DMS79 (cell line): ENCODE measurements around the gene TBC1D32.
"Not testable (repeated sequence)": the region's sequence is repeated elsewhere in the genome, so short reads cannot be mapped to it uniquely, and the experiment has no call there.

Experiments used
- DNase-seq: peaks from one replicate; lab custom pipeline; 2025; lab: John Stamatoyannopoulos, UW

The TBC1D32 gene

GRCh38 chr6:121124600-121124999 is 209.7 kb downstream of the TBC1D32 start:
- DNase-seq, result no peak

- DNase-seq, result no peak
These were observed 221.9 kb downstream of the TBC1D32 start for GRCh38 chr6:121112356-121112755.

DNA sequence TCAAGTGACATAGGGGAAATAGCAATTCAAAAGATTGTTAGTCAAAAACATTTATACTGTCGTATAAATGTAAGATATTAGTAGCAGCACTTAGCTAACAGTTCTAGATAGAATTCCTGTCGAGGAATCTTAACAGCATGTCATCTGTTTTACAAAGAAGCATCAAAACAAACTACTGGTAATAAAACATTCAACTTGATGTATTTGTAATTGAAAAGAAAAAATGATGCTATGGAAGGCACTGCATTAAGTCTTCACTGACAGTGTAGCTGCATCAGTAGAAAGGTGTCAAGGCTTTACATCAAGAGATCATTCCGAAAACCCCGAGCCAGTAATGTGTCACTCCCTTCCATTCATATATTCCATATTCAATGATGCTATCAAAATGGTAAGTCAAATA is 223.5 kb downstream of the TBC1D32 start:
- no peak for DNase-seq

DNA sequence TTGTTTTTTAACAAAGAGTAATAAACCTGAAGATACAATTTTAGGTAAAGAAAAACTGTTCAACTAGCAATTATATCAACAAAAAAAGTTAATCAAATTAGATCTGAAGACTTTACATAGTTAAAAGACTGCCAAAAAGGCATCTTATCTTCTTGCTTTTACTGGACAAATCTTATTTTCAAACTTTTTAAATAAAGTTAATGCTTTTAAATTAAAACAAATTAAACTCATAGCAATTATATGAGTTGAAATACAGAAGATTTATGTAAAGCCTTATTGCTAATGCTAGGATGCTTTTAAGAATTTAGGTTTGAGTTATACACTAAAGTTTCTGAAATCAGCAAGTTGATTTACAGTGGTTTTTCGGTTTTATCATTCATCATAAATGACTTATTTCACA is 227.3 kb downstream of the TBC1D32 start:
- no peak for DNase-seq

DNA sequence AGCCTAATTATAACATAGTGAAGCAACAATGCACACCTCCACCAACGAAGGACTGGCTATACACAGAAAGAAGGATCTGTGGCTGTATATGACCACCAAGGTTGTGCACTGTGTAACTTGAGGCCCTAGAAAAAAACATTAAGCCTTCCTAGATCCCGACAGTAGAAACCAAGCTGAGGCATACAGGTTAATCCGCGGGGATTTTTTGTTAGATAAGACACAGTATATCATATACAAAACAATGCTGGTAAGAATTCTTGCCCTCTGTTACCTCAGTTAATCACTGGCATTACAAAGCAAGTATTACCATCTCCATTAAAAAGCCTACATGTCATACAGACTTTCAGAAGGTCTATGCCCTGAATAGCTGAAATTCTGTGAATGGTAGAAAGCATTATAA is 228.8 kb downstream of the TBC1D32 start:
- DNase-seq, result no peak

DNA sequence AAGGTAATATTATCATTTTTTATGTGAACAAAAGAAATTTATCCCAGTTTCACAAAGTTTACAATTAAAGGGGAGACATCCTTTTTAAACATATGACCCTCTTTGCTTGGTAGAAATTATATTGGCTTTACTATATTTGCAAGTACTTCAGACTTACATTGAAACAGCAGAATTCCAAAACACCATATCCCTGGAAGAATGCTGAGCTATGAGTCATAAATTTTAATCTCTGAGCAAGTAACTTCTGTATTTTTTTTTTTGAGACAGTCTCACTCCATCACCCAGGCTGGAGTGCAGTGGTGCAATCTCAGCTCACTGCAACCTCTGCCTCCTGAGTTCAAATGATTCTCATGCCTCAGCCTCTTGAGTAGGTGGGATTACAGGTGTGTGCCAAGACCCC is 240.4 kb downstream of the TBC1D32 start:
- DNase-seq, result no peak

DNA sequence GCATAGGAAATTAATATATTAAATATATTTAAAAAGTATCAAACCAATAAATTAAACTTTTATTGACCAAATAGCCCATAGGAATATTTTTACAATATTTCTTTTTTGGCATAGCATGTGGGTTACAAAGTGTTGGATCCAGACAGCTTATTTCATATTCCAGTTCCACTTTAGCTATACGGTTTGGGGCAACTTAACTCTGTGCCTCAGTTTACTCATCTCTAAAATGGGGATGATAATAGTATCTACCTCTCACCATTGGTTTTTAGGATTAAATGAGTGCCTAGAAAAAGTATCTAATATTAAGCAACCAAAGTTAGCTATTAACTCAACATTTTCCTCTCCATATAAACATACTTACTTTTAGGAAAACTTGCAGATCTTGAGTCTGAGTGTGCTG is 243.8 kb downstream of the TBC1D32 start:
- no peak for DNase-seq

DNA sequence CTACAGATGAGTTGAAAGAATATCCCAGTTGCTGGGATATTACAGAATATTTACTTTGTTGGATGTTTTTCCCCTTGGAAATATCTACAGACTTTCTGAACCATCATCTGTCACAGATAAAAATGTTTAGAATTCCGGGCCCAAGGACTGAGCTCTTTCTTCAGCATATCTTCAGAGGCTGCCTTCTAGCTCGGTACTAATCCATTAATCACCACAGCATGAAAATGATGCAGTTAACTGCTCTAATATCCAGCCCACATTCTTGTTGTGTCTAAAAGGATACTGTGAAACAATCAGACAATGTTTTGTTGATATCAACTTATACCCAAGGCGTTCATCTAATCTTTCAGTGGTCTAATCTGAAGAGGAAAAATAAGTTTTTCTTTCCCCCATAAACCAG is 247.4 kb downstream of the TBC1D32 start:
- no peak for DNase-seq

DNA sequence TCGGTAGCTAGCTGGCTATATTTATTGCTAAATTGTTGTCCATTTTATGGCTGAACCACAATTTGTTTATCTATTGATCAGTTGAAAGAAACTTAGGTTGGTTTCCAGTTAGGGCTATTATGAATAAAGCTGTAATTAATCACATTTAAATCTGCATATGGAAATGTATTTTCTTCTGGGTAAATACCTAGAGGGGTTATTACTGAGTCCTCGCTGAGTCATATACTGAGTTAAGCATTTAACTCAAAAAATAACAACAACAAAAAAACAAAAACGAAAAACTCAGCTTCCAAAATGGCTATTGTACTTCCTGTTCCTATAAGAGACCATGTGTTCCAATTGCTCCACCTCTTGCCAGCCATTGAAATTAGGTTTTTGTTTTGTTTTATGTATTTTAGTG is 258.2 kb downstream of the TBC1D32 start:
- DNase-seq, result no peak

DNA sequence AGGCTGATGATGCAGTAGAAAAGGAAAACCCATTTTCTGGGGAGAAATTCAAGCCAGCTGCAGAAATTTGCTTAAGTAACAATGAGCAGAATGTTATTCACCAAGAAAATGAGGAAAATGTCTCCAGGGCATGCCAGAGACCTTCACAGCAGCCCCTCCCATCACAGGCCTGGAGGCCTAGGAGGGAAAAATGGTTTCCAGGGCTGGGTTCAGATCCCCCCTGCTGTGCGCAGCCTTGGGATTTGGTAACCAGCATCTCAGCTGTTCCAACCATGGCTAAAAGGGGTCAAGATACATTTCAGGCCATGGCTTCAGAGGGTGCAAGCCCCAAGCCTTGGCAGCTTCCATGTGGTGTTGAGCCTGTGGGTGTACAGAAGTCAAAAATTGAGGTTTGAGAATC is 265.5 kb downstream of the TBC1D32 start:
- DNase-seq, result not testable (repeated sequence)

DNA sequence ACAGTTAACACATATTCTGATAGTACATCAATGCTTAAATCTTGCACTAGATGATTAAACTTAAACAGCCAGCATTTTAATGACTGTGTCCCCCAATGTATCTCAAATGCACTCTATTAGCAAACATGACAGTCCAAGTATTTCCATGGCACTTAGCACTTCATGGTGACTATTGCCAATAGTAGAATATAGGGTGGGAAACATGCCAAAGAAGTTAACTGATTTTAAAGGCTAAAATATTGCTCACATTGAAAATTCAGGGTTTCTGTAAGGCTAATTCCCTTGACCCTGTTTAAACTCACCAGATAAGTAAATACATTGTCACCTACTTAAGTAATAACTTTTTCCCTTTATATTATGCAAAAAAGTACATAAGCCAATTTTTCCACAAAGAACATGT is 266.9 kb downstream of the TBC1D32 start:
- no peak for DNase-seq

DNA sequence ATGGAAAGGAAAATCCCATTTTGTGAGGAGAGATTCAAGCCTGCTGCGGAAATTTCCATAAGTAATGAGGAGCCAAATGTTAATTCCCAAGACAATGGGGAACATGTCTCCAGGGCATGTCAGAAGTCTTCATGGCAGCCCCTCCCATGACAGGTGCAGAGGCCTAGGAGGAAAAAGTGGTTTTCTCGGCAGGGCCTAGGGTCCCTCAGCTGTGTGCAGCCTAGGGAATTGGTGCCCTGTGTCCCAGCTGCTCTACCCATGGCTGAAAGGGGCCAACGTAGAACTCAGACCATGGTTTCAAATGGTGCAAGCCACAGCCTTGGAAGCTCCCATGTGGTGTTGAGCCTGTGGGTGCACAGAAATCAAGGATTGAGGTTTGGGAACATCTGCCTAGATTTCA is 269.9 kb downstream of the TBC1D32 start:
- DNase-seq, result no peak

- no peak for DNase-seq
These were observed 278.6 kb downstream of the TBC1D32 start for GRCh38 chr6:121055572-121056163.

DNA sequence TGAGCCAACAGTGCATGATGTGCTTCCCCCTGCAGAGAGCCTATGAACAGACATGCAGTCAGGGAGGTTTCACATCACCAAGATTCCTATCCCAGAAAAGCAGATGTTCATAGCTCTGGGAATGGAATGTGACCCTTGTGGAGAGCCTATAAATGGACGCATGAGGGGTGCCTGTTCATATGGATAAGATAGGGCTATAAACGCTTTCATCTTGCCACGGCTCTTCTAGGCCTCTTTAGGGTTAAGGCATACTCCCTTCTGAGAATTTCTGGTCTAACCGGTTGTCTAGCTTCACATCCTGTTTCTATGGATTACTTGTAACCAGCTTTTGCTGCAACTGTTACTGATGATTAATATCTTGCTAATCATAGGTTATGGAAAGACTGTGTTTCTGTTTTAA is 285.7 kb downstream of the TBC1D32 start:
- DNase-seq, result not testable (repeated sequence)

- not testable (repeated sequence) for DNase-seq
These were observed 289.4 kb downstream of the TBC1D32 start for GRCh38 chr6:121044905-121045304.

- not testable (repeated sequence) for DNase-seq
These were observed 290.6 kb downstream of the TBC1D32 start for GRCh38 chr6:121043706-121044105.

DNA sequence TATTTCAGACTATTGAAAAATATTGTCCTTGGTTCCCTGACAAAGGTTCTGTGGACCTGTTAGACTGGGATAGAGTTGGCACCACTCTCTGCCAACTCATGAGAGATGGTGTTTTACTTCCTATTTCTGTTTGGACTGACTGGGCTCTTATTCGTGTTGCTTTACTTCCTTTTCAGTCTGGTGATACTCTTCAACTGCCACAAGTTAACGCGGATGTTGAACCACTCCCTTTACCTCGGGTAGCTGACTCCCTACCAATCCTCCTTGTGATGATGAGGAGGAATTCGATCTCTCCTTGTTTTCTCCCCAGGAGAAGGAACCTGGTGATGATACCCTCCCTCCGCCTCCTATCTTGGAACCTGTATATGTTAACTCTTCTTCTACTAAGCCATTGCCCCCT is 291.1 kb downstream of the TBC1D32 start:
- DNase-seq, result not testable (repeated sequence)

- no peak for DNase-seq
These were observed 291.5 kb downstream of the TBC1D32 start for GRCh38 chr6:121042766-121043165.

DNA sequence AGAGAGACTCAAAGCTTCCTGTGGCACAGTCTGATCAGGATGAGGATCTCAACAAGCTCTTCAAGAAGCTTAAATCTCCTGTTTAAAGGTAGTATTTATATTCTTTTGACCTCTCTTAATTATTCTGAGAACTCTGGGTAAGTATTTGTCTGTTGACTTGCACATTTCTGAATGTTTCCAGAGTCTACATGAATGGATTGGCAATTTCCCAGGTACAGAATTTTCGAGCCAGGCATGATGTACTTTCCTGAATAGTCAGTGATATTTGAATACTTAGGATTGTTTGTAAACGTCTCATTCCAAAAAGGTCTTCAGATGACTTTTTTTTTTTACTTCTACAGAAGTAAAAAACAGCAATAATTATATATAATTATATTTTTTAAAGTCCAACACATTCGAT is 293.4 kb downstream of the TBC1D32 start:
- DNase-seq, result no peak

DNA sequence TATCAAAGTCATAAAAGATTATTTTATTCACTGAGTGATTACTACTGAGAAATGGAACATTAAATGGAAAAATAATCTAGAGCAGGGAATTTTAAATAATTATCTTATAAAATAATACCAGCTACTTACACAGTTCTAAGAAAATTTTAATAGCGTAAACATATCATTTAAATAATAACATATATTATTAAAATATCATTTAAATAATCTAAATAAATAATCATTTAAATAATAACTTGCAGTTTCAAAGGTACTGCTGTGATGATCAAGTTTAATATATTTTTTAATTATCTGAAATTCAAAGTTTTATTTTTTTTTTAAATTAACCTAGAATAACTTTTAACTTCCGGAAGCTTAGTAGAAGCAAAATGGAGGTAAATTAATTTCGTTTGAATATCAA is 301.2 kb downstream of the TBC1D32 start:
- DNase-seq, result no peak

GRCh38 chr6:121032268-121033006 is 301.8 kb downstream of the TBC1D32 start:
- no peak for DNase-seq
